Femur (tissue), 1 donor: ENCODE data around the gene RNASE7.
A peak's percentile ranks its signal among the peaks of the same experiment; 100 is the strongest.

Experiments used
- DNase-seq: peaks from one replicate; pipeline ENCODE4 v3.0.0-alpha.2; 2017

Gene RNASE7

GRCh38 chr14:21043974-21044618 is 1.9 kb downstream of the RNASE7 start:
- DNase-seq: no peak

- DNase-seq: no peak
Observed at GRCh38 chr14:21047378-21047781, 5.2 kb downstream of the RNASE7 start.

DNA sequence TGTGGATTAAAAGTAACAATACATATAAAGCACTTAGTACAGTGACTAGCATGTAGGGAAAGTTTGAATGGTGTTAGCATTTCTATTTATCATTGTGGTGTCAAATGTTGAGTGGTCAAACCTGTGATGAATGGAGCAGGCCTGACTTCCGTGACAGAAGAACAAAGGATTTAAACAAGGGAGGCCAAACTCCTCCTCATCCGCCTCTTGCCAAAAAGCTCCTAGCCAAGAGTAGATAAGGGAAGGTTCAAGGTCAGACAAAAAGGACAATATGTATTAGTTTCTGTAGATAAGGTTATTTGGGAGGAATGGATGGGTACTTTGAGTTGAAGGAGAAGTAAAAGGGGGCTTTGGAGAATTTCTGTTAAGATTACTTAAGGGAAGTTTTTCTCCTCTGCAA is 6.5 kb downstream of the RNASE7 start:
- DNase-seq: no peak

DNA sequence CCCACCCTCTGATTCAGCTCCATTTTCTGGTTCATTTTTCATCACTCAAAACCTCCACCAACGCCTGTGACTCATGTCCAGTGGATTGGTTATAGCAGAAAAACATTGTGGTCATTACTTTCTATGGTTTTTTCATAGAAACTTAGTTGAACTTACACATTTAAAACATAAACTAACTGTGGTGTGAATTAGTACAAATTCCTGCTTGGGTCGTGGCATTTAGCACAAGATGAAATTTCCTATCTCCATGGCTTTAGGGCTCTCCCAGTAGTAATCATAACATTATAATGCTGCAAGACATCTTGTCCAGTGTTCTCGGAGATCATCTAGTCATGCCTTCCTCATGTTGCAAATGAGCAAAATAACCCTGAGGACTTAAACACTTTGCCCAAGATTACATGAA is 7.1 kb downstream of the RNASE7 start:
- no peak for DNase-seq

DNA sequence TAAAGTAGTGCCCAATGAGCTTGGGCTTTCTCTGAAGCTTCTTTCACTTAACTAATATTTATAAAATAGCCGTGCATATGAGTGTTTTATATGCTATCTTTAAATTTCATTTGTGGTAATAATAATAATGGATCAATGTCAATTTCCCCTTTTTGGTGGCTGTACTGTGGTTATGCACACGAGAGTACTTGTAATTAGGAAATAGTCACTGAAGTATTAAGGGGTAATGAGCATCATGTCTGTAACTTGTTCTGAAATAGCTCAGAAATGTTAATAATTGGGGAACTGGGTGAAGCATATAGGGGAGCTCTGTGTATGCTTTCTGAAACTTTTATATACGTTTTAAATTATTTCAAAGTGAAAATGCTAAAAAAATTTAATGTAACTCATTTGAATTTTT is 8.4 kb downstream of the RNASE7 start:
- no peak for DNase-seq

DNA sequence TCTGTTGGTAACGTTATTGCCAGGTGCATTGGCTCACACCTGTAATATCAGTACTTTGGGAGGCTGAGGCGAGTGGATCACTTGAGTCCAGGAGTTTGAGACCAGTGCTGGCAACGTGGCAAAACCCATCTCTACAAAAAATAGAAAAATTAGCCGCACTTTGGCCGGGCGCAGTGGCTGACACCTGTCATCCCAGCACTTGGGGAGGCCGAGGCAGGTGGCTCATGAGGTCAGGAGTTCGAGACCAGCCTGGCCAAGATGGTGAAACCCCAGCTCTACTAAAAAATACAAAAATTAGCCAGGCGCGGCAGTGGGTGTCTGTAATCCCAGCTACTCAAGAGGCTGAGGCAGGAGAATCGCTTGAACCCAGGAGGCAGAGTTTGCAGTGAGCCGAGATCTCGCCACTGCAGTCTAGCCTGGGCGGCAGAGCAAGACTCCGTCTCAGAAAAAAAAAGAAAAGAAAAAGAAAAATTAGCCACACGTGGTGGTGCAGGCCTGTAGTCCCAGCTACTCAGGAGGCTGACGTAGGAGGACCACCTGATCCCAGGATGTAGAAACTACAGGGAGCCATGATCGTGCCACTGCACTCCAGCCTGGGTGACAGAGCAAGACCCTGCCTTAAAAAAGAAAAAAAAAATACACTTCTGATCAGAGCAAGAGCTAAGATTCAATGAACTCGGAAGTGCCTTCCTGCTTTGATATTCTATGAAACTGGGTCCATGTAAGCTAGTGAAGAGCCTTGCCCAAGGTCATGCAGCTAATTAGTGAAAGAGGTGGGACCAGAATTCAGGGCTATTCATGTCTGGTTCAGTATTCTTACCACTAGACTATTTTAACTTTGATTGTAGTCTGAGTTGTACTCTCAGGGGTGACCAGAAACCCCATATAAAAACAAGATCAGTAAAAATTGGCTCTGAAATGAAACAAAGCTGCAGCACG is 11.3 kb downstream of the RNASE7 start:
- no peak for DNase-seq

- DNase-seq: no peak
Observed at GRCh38 chr14:21054123-21054767, 12.1 kb downstream of the RNASE7 start.

DNA sequence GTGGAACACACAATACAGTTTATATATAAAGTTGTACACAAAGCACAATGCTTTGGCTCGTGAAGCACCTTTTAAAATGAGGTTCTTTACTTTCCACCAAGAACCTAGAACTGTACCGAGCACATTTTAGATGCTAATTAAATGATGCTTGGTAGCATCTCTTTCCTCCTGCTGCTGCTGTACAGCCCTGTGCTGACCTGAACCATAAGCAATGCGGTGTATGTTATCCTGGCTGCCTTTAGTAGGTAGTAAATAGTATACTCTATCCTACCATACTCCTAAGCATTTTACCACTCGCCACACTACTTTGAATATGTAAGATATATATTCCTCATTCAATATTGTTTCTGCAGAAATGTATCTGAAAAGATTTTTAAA is 12.6 kb downstream of the RNASE7 start:
- no peak for DNase-seq

DNA sequence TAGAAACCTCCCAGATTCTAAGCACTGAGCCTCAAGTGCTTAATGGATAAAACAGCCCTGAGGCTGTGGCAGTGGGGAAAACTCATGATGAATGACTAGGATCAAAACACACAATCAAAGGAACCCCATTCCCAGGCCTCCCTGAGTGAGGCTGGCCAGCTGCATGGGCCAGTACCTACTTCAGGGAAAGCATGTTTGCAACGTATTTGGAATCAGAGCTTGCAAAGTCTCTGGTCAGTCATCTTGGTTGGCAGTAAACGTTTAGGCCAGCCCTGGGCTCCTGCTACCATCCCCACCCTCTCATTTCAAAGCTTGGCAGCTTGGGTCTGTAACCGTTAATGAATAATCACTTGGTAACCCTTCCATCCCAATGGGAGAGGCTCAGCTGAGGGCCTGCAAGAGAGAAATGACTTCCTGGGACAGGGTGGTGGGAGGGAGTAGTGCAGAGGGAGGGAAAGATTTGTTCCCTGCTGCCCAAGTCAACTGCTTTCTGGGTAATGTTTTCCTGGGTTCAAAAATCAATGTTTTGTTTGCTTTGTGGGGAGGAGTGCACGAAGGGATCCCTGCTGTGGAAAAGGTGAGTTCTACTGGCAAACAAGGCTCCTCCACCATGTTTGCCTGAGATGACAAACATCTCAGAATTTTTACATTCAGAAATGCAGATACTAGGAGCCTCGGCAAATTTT is 13.4 kb downstream of the RNASE7 start:
- no peak for DNase-seq

GRCh38 chr14:21056520-21057163 is 14.5 kb downstream of the RNASE7 start:
- no peak for DNase-seq

- no peak for DNase-seq
Observed at GRCh38 chr14:21057803-21058675, 15.9 kb downstream of the RNASE7 start, which contains the start of gene RNASE8. Gene RNASE8 (plus strand): TSS chr14:21057822. CDS start chr14:21057893, 71 bp downstream.

DNA sequence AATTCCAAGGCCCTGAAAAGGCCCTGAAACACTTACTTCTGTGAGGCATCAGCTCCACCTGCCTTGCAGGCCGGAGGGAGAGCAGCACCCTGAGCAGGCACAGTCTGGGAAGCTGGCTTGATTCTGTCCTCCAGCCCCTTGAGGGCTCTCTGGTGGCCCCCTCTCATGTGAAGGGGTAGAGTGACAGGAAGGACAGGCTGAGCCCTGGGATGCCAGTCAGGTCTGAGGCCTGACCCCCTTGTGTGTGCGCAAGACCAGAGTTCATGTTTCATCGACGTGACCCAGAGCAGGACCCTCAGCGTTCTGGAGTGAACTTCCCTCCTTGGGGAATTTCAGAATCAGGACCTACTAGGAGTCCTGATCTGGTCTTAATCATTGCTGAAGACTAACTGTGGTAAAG is 16.7 kb downstream of the RNASE7 start:
- DNase-seq: no peak

DNA sequence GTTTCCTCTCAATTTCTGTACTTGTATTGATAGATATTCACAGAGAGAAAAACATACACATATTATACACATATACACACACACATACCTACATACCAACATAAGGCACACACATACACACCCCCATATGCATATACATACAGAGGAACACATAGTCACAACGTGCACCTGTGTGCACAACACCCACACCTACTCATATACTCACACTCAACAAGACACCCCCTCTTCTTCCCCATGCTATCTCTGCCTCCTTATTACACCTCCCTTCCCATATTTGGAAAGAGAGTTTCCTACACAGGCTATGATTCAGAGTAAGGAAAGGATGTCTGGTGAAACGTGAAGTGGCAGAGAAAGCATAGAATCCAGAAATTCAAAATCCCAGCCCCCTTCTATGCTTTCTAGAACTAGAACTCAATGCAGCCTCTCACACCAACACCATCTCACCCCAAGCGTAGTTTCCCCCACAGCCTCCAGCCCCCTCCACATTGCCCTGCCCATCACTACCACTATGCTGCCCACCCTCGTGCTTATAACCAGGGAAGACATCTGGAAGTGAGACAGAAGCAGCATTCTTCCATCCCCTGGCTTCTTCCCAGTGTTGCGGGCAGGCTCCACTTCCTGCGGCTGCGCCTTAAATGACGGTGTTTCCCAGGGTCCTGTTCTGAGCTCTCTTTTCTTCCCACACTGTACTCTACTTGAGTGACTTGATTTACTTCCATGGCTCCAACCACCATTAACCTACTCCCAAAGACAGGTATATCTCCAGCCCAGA is 17.9 kb downstream of the RNASE7 start:
- peak; percentile 47 for DNase-seq

GRCh38 chr14:21060614-21061346 is 18.6 kb downstream of the RNASE7 start:
- no peak for DNase-seq

DNA sequence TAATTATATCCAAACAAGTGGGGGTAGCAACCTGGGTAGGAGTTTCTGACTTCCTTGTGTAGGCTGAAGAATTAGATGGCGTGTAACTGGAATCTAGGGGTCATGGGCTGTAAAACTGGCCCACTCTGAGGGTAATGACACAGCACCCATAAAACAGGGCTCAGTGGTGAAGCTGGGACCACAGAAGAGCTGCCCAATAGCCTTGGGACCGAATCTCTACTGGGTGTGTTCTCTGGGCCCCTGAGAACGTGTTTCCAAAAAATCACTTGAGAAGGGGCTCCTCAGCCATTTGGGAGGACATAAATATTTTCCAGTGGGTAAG is 19.1 kb downstream of the RNASE7 start:
- no peak for DNase-seq

GRCh38 chr14:21063479-21063878 is 21.3 kb downstream of the RNASE7 start:
- DNase-seq: peak; percentile 36

DNA sequence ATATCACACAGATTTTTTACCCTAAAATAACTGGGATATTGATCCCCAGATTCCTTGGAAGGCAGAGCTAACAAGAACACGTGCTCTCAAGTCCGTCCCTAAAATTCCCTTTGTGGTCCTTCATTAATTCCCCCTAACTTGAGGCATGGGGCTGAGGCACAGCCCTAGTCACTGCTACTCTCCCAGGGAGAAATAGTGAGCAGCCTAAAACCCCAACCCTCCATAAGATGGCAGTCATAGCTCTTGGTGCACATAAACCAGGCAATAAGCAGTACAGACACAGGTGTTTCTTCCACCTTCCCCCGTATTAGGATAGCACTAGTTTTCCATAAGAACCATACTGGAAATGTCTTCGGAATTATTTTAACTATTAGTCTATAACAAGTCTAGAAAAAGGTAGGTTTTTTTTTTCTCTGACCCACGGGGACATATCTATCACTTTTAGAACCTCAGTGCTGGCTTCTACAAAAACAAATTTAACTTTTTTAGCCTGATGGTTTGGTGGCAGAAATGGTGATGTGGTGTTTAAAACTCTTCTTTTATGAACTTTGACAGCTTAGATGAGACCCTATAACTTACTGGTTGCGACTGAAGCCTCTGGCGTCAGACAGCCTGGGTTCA is 24.8 kb downstream of the RNASE7 start:
- DNase-seq: no peak

- peak; percentile 73 for DNase-seq
Observed at GRCh38 chr14:21068521-21069387, 26.6 kb downstream of the RNASE7 start.
